OCI-LY3 (cell line): ENCODE measurements around the gene MEPCE.
"Not testable (repeated sequence)": the region's sequence is repeated elsewhere in the genome, so short reads cannot be mapped to it uniquely, and the experiment has no call there.

Experiments used
- H2AFZ ChIP-seq: fragments of 200-600, 300-600 bp; shearing (Covaris generic); 2 replicates; pipeline ENCODE4 v1.6.0; 2014; ENCODE audit warnings: antibody characterized with exemption, low read depth, low read length
- H3K27ac ChIP-seq: fragments of 200-600, 300-600 bp; sonication (generic); 2 replicates; pipeline ENCODE4 v1.5.1; 2014; ENCODE audit warnings: mild to moderate bottlenecking, low read length, moderate library complexity, mixed read lengths
- H3K27me3 ChIP-seq: fragments of 200-600, 300-600 bp; sonication (generic); 2 replicates; pipeline ENCODE4 v1.6.1; 2014; ENCODE audit warnings: low read depth, low read length, mixed read lengths
- H3K36me3 ChIP-seq: fragments of 200-600, 300-600 bp; sonication (generic); replicated peaks from 2 replicates; pipeline ENCODE3; 2014; ENCODE audit warnings: low read depth, low read length, mixed read lengths
- H3K4me1 ChIP-seq: fragments of 300-600, 200-600 bp; sonication (generic); 2 replicates; pipeline ENCODE4 v1.6.1; 2014; ENCODE audit warnings: low read length, mixed read lengths
- H3K4me2 ChIP-seq: fragments of 200-600, 300-600 bp; sonication (generic); 2 replicates; pipeline ENCODE4 v1.6.1; 2014; ENCODE audit warnings: low read length, mixed read lengths
- H3K4me3 ChIP-seq: fragments of 300-600, 200-600 bp; sonication (generic); 2 replicates; pipeline ENCODE4 v1.5.1; 2014; ENCODE audit warnings: antibody characterized with exemption, mild to moderate bottlenecking, low read length, moderate library complexity
- H3K79me2 ChIP-seq: fragments of 300-600, 200-600 bp; shearing (Covaris generic); 2 replicates; pipeline ENCODE4 v1.6.1; 2014; ENCODE audit warnings: mild to moderate bottlenecking, low read length, mixed read lengths
- H3K9ac ChIP-seq: fragments of 300-600, 200-600 bp; shearing (Covaris generic); 2 replicates; pipeline ENCODE4 v1.6.0; 2014; ENCODE audit warnings: mild to moderate bottlenecking, low read length, moderate library complexity
- H3K9me3 ChIP-seq: fragments of 200-600, 300-600 bp; shearing (Covaris generic); 2 replicates; pipeline ENCODE4 v1.6.1; 2014; ENCODE audit warnings: low read length, mixed read lengths; ENCODE audit not compliant: insufficient read depth
- H4K20me1 ChIP-seq: fragments of 200-600, 300-600 bp; sonication (generic); 2 replicates; pipeline ENCODE4 v1.6.1; 2016; ENCODE audit warnings: low read length, mixed read lengths; ENCODE audit not compliant: insufficient read depth
- CTCF ChIP-seq: fragments of 200-600, 300-600 bp; sonication (generic); IDR thresholded peaks from 2 replicates; pipeline ENCODE4 v1.5.1; 2014; ENCODE audit warnings: antibody characterized with exemption, low read length, low read depth
- EZH2phosphoT487 ChIP-seq: fragments of 200-600 bp; shearing (Covaris generic); IDR thresholded peaks from 2 replicates; pipeline ENCODE4 v1.6.1; 2018; ENCODE audit warnings: antibody characterized with exemption, mixed run types, low read depth

The MEPCE gene

GRCh38 chr7:100435401-100436304 lies 6.0 kb downstream of the MEPCE start:
- Histone ChIP-seq H4K20me1 (peaks cover 23% of the 10 kb centered on the region), H3K4me1 (peaks cover 44% of the 10 kb centered on the region), H3K9ac (peak overlapping the region; percentile 86), H3K27ac (peak overlapping the region; percentile 76), H3K36me3 (peaks cover 42% of the 10 kb centered on the region), H3K27me3 (no peaks in the 10 kb centered on the region), H3K4me2 (peak overlapping the region; percentile 84), H3K9me3 (no peaks in the 10 kb centered on the region), H3K4me3 (peak overlapping the region; percentile 86), H3K79me2 (peaks cover 53% of the 10 kb centered on the region), H2AFZ (no peak overlapping the region)
- TF ChIP-seq CTCF (no peak), EZH2phosphoT487 (no peak)

GRCh38 chr7:100437150-100438100 lies 7.8 kb downstream of the MEPCE start:
- no peak for TF ChIP-seq EZH2phosphoT487
- no peak for TF ChIP-seq CTCF
- Histone ChIP-seq H3K4me1 (peaks cover 27% of the 10 kb centered on the region), H4K20me1 (peaks cover 5% of the 10 kb centered on the region; the same call in 1 of the 2 replicates), H3K4me3 (peak overlapping the region; percentile 86), H3K27ac (peak overlapping the region; percentile 47), H3K4me2 (peak overlapping the region; percentile 63), H3K9me3 (no peaks in the 10 kb centered on the region), H3K9ac (peak overlapping the region; percentile 68), H3K79me2 (peaks cover 36% of the 10 kb centered on the region), H3K36me3 (peaks cover 25% of the 10 kb centered on the region), H2AFZ (no peak overlapping the region), H3K27me3 (no peaks in the 10 kb centered on the region)

GRCh38 chr7:100438172-100438571 lies 8.5 kb downstream of the MEPCE start:
- H3K4me3 ChIP-seq = no peak overlapping the region
- TF ChIP-seq CTCF = no peak
- no peak for TF ChIP-seq EZH2phosphoT487

GRCh38 chr7:100438731-100439130 lies 9.1 kb downstream of the MEPCE start:
- Histone ChIP-seq H3K4me1 (peaks cover 20% of the 10 kb centered on the region), H3K36me3 (peaks cover 12% of the 10 kb centered on the region), H3K79me2 (peaks cover 23% of the 10 kb centered on the region; the same call in 1 of the 2 replicates)
- not testable (repeated sequence) for H2AFZ ChIP-seq, H3K4me2 ChIP-seq, H3K27me3 ChIP-seq, H4K20me1 ChIP-seq, H3K9ac ChIP-seq, H3K4me3 ChIP-seq, H3K9me3 ChIP-seq, H3K27ac ChIP-seq

More at GRCh38 chr7:100438172-100438571, 8.5 kb downstream of the MEPCE start:
- H3K9me3 ChIP-seq = no peaks in the 10 kb centered on the region
- no peak overlapping the region for H3K4me2 ChIP-seq
- no peaks in the 10 kb centered on the region for H3K27me3 ChIP-seq
- H2AFZ ChIP-seq = no peak overlapping the region
- no peaks in the 10 kb centered on the region for H4K20me1 ChIP-seq
- no peak overlapping the region for H3K9ac ChIP-seq
- peaks cover 28% of the 10 kb centered on the region; the same call in 1 of the 2 replicates for H3K79me2 ChIP-seq
- H3K4me1 ChIP-seq = peaks cover 26% of the 10 kb centered on the region
- H3K36me3 ChIP-seq = peaks cover 17% of the 10 kb centered on the region
- no peak overlapping the region for H3K27ac ChIP-seq

GRCh38 chr7:100439244-100439643 lies 9.6 kb downstream of the MEPCE start:
- not testable (repeated sequence) for H3K27me3 ChIP-seq, H3K4me3 ChIP-seq, H3K9me3 ChIP-seq, H4K20me1 ChIP-seq, H2AFZ ChIP-seq, H3K27ac ChIP-seq, H3K9ac ChIP-seq, H3K4me2 ChIP-seq, H3K36me3 ChIP-seq
- peaks cover 15% of the 10 kb centered on the region for H3K4me1 ChIP-seq
- peaks cover 18% of the 10 kb centered on the region; the same call in 1 of the 2 replicates for H3K79me2 ChIP-seq
